Hematopoietic multipotent progenitor cell (in vitro differentiated cells): Measurements from ENCODE around the gene CCNL2. TPM values are rescaled to one million over a fixed set of nuclear protein-coding genes. Genes with fewer than 3 reads are reported as not detected.
"Not testable (repeated sequence)": the region's sequence is repeated elsewhere in the genome, so short reads cannot be mapped to it uniquely, and the experiment has no call there.

Experiments
- DNase-seq, 3 donors: peaks; one replicate each; pipeline ENCODE4 v3.0.0-alpha.2; 2011 to 2015; ENCODE audit warnings: low read depth in 2 of 3, low spot score in 2 of 3
- total RNA-seq: library from RNA; depleted of rRNA; stranded (reverse); fragments of >200 nt; gene quantifications from one replicate; pipeline ENCODE4 v1.2.3, GENCODE V29; 2012

The CCNL2 gene
- total RNA-seq, 1 donor: 96.4 TPM

DNA sequence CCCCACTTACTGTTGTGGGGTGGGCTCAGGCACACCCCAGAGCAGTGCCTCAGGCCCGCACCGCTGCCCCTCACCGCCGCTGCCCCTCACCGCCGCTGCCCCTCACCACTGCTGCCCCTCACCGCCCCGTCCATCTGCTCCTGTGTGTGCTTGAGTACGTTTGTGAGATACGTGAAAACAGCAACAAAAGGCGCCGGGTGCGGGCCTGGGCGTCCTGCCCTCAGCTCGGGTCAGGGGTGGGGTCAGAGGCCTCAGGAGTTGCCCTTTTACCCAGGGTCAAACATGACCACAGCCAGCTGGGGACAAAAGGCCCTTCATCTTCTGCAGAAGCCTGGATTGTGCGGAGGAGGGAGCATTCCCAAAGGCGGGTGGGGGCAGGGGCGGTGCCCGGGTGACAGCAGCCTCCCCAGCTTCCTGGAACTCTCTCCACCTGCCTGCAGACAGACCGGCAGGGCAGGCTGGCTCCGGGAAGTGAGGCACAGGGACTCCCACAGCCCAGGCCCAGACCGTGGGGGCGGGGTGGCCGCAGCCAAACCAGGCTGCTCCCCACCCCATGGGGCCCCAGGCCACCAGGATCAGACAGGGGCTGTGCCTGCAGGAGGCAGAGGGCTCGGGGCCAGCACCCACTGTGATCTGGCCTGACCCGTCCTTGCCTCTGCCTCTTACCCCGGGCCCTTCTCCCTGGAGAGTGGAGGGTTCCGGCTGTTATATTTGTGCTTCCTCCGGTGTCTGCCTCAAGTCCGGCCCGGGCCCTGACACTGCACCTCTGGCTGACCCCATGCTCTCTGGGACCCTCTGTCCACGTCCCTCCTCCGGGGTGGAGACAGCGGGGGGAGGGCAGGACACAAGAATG is 34.0 kb upstream of the CCNL2 start:
- DNase-seq: no peak

DNA sequence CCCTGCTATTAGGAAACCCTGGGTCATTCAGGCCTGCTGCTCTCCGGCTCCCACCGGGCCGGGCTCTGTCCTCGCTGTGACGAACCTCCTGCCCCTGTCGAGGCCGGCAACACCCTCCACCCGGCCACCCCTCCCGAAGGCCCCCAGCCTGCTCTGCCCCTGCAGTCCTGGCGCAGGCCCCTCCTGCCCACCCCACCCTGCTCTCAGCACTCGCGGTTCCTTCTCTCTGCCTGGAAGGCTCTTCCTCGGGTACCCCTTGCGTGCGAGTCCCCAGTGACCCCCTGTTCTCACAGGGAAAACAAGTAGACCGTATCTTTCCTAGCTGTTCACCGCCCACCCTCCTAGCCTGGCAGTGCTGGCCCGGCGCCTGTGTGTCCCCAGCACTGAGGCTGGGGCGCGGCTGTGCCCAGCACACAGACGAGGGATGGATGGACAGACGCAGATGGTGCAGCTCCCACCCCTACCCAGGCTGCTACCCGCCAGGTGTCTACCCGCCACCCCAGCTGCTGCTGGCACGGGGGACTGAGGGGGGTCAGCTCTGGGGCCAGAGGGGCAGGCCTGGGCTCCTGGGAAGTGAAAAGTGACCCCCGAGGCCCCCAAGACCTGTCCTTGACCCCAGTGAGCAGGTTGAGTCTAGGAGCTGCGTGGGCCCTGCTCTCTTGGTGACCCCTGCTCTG is 33.3 kb upstream of the CCNL2 start:
- DNase-seq: no peak

DNA sequence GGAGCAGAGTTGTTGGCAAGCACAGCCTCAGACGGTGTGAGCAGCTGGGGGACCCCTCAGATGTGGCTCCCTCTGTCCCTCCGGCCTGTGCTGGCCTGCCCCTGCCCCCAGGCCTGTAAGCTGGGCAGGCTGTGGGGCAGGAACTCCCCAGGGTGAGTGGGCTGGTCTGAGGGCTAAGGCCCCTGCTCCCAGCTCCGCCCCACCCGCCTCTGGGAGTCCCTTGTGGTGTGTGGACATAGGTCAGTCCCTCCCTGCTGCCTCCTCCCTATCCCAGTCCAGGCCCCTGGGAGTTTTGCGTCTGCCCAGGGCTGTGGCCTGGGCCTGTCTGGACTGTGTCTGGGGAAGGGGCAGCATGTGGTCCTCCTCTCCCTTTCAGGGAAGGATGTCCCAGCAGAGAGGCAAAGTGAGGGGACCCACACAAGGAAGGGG is 32.7 kb upstream of the CCNL2 start:
- no peak for DNase-seq

DNA sequence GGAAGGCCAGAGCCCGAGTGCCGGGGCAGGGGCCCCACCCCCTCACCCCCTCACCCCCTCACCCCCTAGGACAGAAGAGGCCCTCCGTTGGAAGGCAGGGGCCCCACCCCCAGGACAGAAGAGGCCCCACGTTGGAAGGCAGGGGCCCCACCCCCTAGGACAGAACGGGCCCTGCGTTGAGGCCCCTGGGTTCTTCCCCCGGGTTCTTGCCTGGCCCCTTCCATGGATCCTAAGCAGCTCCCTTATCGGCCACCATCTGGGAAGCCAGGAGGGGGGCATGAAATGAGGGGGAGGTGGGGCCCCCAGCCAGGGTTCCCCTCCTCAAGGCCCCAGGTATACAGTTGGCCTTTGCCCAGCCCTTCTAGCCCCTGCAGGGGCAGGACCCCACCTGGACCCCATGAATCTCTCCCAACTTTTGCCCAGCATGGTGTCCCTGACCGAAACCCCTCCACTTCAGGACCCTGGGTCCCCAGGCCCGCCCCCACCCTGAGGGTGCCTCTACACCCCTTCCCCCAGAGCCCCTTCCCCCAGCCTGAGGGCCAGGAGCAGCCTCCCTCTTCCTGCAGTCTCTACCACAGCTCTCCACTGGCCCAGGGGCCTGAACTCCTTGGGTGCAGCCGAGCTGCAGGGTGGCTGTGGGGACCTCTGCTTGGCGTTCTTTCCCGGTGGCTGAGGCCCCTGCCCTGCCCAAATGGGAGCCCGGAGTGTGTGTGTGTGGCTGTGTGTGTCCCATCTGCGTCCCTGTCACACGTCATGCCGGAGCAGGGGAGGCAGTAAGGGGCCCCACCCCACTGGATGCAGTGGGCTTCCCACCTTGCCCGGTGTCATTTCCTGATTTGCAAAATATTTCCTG is 32.1 kb upstream of the CCNL2 start:
- DNase-seq: no peak

DNA sequence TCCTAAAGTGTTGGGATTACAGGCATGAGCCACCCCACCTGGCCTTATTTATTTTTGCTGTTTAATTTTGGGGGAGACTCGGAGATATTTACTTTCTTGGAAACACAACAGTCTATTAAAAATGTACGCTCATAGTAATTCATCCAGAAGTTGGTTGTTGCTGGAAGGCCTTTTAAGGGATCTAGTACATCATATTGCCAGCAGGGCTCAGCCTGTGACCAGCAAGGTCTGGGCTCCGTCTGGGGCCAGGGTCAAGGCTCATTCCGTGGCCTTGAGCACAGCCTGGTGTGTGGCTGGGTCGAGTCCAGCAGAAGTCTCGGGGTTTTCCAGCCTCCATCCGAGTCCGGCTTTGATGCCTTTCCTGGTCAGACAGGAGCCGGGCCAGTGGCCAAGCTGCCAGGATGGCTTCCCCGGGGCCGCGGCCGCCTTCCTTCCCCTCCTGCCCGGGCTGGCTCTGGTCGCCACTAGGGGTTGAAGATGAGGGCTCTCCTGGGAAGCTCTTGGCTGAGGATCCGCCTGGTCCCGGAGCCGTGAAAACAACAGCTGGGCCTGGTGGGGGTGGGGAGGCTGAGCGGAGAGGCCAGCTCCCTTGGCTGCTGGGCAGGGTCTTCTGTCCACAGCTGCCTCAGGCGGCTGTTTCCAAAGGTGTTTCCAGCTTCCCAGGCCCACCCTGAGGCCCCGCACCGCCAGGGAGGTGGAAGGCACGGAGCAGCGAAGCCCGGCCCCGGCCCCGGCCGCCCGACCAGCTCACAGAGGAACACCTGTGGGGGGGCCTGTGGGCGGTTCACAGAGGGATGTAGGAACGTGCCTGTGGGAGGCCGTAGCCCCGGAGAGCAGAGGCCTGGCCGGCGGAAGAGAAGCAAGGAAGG is 31.2 kb upstream of the CCNL2 start:
- DNase-seq: no peak

DNA sequence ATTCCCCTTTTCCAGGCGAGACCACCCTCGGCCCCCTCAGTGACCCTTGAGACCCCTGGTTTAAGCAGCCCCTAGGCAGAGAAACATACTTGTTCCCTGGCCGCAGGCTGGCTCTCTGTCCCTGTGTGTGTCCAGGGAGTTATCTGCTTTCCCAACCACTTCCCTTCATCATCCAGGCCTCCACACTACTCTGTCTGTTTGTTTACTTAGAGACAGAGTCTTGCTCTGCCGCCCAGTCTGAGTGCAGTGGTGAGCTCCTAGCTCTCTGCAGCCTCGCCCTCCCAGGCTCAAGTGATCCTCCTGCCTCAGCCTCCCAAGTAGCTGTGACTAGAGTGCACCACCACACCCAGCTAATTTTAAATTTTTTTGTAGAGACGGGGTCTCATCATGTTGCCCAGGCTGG is 30.5 kb upstream of the CCNL2 start:
- DNase-seq: no peak

DNA sequence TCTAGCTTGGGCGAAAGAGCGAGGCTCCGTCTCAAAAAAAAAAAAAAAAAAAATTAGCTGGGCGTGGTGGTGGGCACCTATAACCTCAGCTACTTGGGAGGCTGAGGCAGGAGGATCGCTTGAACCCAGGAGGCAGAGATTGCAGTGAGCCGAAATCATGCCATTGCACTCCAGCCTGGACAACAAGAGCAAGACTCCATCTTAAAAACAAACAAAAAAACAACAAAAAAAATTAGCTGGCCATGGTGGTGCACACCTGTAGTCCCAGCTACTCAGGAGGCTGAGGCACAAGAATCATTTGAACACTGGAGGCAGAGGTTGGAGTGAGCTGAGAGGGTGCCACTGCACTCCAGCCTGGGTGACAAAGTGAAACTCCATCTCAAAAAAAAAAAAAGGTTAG is 29.8 kb upstream of the CCNL2 start:
- not testable (repeated sequence) for DNase-seq

DNA sequence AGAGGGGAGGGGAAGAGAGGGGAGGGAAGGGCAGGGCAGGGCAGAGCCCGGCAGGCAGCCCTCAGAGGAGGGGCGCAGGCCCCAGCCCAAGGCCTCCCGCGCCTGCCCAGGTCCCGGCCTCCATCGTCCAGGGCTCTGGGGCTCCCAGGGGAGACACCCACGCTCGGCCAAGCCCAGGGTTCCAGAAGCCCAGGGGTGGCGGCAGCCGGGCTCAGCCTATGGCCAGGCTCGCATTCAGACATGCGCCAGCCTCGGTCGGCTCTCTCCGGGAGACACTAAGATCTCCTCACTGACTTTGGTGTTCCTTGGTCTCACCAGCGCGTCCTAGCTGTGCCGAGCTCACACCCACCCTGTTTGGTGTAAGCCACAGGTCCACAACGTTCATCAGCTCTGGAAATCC is 29.0 kb upstream of the CCNL2 start:
- no peak for DNase-seq

DNA sequence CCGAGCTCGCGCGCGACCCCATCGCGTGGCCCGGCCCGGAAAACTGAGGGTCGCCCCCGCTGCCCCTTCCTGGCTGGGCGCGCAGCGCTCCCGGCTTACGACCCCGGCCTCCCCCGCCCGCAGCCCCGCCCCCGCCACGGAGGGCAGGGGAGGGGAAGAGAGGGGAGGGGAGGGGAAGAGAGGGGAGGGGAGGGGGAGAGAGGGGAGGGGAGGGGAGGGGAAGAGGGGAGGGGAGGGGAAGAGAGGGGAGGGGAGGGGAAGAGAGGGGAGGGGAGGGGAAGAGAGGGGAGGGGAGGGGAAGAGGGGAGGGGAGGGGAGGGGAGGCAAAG is 28.6 kb upstream of the CCNL2 start:
- no peak for DNase-seq

DNA sequence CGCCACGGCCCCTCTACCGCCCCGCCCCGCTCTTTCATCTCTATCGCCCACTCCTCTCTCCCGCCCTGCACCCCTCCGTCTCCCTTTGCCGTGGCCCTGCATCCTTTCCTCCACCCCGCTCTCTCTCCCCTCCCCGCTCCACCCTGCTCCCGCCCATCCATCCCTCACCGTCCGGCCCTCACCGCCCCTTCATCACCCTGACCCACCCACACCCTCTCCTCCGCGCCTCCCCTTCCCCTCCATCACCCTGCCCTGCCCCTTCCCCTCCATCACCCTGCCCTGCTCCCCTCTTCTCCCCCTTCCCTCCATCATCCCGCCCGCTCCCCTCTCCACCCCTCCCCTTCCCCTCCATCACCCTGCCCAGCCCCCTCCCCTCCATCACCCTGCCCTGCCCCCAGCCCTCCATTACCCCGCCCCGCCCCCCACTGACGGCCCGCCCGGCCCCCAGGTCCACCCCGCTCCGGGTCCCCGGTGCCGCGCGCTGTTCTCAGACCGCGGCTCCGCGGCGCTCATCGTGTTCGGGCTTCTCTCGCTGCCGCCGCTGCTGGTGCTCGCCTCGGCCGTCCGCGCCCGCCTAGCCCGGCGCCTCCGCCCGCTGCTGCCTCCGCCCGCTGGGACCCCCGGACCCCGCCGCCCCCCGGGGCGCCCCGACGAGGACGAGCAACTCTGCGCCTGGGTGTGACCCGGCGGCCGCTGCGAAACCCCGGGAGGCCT is 28.1 kb upstream of the CCNL2 start:
- DNase-seq: no peak

DNA sequence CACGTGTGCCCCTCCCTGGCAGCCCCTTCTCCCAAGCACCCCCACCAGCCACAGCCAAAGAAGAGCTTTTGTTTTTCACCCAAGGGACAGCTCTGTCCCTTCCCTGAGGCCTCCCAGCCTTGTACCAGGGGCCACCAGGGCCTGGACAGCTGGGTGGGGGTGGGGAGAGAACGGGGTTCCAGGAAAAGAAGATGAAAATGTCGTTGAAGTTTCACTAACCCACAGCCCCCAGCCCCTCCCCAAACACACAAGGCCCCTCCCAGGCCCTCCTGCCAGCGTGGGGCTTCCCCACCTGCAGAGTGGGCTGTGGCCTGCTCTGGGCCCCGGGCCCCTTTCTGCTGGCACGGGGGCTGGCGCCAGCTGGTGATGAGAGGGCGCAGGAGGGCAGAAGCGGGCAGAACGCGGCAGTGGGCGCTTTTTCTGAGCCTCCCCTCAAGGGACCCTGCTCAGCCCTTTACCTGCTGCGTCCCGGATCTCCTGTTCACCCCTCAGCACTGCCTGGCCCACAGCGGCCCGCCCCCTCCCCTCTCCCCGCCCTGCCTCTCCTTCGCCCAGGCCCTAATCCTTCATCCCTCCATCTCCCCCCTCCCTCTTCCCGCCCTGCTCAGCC is 27.5 kb upstream of the CCNL2 start:
- DNase-seq: peak in 1 of 3 donors; percentile 56

DNA sequence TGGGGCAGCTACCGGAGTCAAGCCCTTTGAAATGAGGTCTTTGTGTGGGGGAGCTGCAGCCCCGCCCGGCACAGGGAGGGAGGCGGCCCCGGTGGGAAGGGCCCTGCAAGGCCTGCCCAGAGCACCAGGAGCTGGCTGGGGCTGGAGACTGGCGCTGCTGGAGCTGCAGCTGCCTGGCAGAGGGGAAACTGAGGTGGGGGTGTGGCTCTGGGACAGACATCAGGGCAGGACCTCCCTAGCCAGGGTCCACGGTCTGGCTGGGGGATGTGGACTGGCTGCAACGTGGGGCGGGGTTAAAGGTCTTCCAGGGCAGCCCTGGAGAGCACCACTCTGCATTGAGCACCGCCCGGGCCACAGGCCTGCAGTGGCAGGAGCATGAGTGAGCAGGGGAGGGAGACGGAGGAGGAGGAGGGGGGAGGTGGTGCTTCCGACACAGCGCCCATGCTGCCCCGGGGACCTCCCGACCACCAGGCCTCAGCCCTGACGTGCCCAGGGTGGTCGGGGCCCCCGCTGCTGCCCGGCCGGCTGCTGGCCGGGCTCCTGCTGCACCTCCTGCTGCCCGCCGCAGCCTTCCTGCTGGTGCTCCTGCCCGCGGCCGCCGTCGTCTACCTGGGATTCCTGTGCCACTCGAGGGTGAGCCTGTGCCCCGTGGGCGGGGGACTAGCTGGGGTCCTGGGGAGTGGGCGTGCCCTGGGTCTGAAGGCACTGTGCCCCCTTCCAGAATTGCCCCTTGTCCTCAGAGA is 26.8 kb upstream of the CCNL2 start:
- no peak for DNase-seq

DNA sequence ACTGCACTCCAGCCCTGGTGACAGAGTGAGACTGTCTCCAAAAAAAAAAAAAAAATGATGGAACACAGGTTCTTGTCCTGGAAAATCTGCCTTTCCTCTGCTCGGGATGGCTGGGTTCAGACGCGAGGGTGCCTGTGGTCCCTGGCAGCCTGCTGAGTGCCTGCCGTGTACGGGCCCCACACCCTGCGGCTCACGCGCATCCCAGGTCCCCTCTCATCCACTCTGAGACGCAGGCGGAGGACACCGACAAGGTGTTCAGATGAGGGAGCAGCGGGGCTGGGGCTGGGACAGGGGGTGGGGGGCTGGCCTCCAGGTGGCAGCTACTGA is 26.3 kb upstream of the CCNL2 start:
- no peak for DNase-seq

DNA sequence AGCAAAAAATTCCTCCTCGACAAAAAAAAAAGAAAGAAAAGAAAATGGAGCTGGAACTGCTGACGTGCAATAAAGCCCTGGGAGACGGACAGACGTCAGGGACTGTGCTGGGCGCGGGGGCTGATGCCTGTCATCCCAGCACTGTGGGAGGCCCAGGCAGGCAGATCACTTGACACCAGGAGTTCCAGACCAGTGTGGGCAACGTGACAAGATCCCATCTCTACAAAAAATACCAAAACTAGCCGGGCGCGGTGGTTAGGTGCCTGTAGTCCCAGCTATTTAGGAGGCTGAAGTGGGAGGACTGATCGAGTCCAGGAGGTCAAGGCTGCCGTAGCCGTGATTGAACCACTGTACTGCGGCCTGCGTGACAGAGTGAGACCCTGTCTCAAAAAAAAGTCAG is 25.6 kb upstream of the CCNL2 start:
- no peak for DNase-seq

DNA sequence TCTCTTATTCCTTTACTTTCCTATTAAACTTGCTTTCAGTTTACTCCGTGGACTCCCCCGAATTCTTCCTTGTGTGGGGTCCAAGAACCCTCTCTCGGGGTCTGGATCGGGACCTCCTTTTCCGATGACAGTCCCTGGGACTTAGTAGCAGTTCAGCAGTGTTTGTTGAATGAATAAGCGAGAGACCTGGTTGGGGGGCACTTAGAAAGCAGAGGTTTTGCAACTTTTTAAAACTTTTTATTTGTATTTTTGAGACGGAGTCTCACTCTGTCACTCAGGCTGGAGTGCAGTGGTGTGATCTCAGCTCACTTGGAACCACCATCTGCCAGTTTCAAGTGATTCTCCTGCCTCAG is 24.1 kb upstream of the CCNL2 start:
- no peak for DNase-seq

DNA sequence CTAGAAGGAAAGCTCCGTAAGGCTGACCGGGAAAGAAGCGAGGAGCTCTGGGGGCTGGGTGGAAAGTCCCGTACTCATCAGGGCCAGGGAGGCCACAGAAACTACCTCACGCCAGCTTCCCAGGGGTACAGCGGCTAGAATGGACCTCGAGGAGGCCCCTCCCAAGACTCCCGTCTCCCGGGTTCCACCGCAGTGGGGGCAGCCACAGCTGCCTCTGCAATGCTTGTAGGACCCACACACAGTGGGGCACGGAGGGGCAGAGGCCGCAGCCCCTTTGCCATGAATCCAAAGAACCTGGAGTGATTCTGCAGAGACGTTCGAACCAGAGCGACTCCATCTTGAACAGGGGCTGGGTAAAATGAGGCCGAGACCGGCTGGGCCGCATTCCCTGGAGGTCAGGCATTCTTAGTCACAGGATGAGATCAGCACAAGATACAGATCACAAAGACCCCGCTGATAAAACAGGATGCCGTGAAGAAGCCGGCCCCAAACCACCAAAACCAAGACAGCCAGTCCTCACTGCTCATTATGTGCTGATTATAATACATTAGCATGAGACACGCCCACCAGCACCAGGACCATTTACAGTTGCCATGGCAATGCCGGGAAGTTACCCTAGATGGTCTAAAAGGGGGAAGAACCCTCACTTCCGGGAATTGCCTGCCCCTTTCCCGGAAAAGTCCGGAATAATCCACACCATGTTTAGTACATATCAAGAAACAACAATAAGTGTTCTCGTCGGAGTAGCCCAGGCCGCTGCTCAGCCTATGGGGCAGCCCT is 23.5 kb upstream of the CCNL2 start:
- DNase-seq: no peak

DNA sequence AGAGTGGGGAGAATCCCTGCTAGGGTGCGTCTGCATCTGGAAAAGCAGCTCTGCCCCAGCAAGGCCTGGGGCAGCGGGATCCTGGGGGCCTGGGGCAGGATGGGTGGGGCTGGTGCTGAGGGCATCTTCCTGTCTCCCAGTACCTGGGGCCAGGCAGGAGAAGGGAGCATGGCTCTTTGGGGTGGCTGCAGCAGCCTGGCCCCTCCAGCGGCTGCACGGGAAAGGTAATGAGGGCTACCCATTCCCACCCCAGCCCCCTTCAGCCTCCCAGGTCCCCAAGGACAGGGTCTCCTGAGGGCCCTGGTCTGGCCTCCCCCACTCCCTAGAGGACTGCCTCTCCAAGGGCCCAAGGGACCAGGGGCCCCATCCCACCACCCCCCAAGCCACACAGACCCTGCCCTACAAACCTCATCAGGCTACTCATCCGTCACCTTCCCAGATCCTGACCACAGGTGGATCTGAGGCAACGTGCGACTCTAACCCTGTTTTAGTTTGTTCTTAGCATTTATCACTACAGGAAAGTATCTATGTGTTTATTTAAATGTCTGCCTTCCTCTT is 22.9 kb upstream of the CCNL2 start:
- DNase-seq: no peak
